Keratinocyte (primary cell): ENCODE measurements around the gene ZFP42. TPM values are rescaled to one million over a fixed set of nuclear protein-coding genes. Genes with fewer than 3 reads are reported as not detected.

ENCODE experiments used
- DNase-seq: peaks from one replicate; pipeline ENCODE4 v3.0.0-alpha.2; 2011; ENCODE audit warnings: low read depth, missing footprints, low spot score
- FAIRE-seq: peaks from 2 replicates; lab custom pipeline; 2011; peaks lifted over from hg19 to GRCh38; lab: Jason Lieb, UNC
- H2AFZ ChIP-seq: 2 replicates; pipeline ENCODE4 v1.6.0; 2012; ENCODE audit warnings: low read length, control low read depth, inconsistent platforms; ENCODE audit not compliant: control insufficient read depth
- H3K27ac ChIP-seq: 2 replicates; pipeline ENCODE4 v1.5.1; 2011; ENCODE audit warnings: low read length; ENCODE audit not compliant: control insufficient read depth, insufficient read depth
- H3K27me3 ChIP-seq: 3 replicates; pipeline ENCODE4 v1.6.0; 2011; ENCODE audit warnings: low read length; ENCODE audit not compliant: control insufficient read depth, insufficient read depth; ENCODE audit errors: extremely low read depth
- H3K36me3 ChIP-seq, 2 experiments: 2 replicates in 1 of 2; 3 replicates in 1 of 2; pipeline ENCODE4 v1.5.1; 2011; ENCODE audit warnings: low read length in 2 of 2, mild to moderate bottlenecking in 1 of 2; ENCODE audit not compliant: control insufficient read depth in 2 of 2, insufficient read depth in 2 of 2; ENCODE audit errors: extremely low read depth in 1 of 2
- H3K4me1 ChIP-seq: 3 replicates; pipeline ENCODE4 v1.5.1; 2011; ENCODE audit warnings: low read length; ENCODE audit not compliant: control insufficient read depth, insufficient read depth; ENCODE audit errors: extremely low read depth
- H3K4me2 ChIP-seq: 3 replicates; pipeline ENCODE4 v1.6.0; 2011; ENCODE audit warnings: low read depth, low read length; ENCODE audit not compliant: control insufficient read depth, insufficient read depth; ENCODE audit errors: extremely low read depth
- H3K4me3 ChIP-seq, 3 experiments: fragments of 200-600 bp in 1 of 3; sonication (generic) in 1 of 3; 2 replicates in 2 of 3; 3 replicates in 1 of 3; pipeline ENCODE4 v1.5.1; 2011 to 2016; ENCODE audit warnings: low read length in 3 of 3, mild to moderate bottlenecking in 3 of 3, control low read depth in 2 of 3, inconsistent platforms in 1 of 3, low read depth in 1 of 3, mixed read lengths in 1 of 3, mixed run types in 1 of 3, moderate library complexity in 1 of 3; ENCODE audit not compliant: control insufficient read depth in 2 of 3, insufficient read depth in 2 of 3; ENCODE audit errors: extremely low read depth in 1 of 3
- H3K79me2 ChIP-seq: 2 replicates; pipeline ENCODE4 v1.6.0; 2012; ENCODE audit warnings: low read length; ENCODE audit not compliant: control insufficient read depth, insufficient read depth
- H3K9ac ChIP-seq: 3 replicates; pipeline ENCODE4 v1.6.0; 2011; ENCODE audit warnings: low read length; ENCODE audit not compliant: control insufficient read depth, insufficient read depth; ENCODE audit errors: extremely low read depth
- H3K9me1 ChIP-seq: 3 replicates; pipeline ENCODE4 v1.6.0; 2011; ENCODE audit warnings: low read length; ENCODE audit not compliant: control insufficient read depth, insufficient read depth; ENCODE audit errors: extremely low read depth
- H3K9me3 ChIP-seq: 2 replicates; pipeline ENCODE4 v1.5.1; 2012; ENCODE audit warnings: low read depth, low read length; ENCODE audit not compliant: control insufficient read depth
- H4K20me1 ChIP-seq: 3 replicates; pipeline ENCODE4 v1.6.0; 2011; ENCODE audit warnings: low read length; ENCODE audit not compliant: control insufficient read depth, insufficient read depth; ENCODE audit errors: extremely low read depth
- EZH2 ChIP-seq: IDR thresholded peaks from one replicate; pipeline ENCODE4 v1.6.1; 2012; ENCODE audit warnings: inconsistent platforms, mild to moderate bottlenecking, low read length, moderate library complexity
- dilution Hi-C: fragments of 300-500 bp; cut with MboI; formaldehyde crosslinking; loops from one replicate; pipeline ENCODE4 v1.7.0; 2020; ENCODE audit warnings: low sequenced_read_pairs; ENCODE audit not compliant: extremely low pct_ligation_motif_present
- polyA minus RNA-seq, 3 experiments: library from RNA; depleted of rRNA, polyadenylated mRNA; stranded (reverse); fragments of >200 nt; gene quantifications; 1 replicate in 1 of 3; 2 replicates in 1 of 3; 3 replicates in 1 of 3; pipeline ENCODE4 v1.2.3, GENCODE V29; 2011
- polyA plus RNA-seq, 5 experiments: library from polyadenylated mRNA; depleted of rRNA in 3 of 5; stranded (reverse) in 3 of 5; stranded (forward) in 1 of 5; unstranded in 1 of 5; fragments of >200 nt; gene quantifications; 1 replicate in 1 of 5; 2 replicates in 3 of 5; 3 replicates in 1 of 5; pipeline versions ENCODE4 v1.2.1 to v1.2.3, GENCODE V29; 2011 to 2012; ENCODE audit warnings: missing spikeins in 2 of 5, low read depth in 1 of 5, low replicate concordance in 1 of 5
- TF ChIP-seq, protein P1 (sequence below), 3 experiments: IDR thresholded peaks in 1 of 3; conservative IDR thresholded peaks in 1 of 3; optimal IDR thresholded peaks in 1 of 3; 2 replicates in 2 of 3; 3 replicates in 1 of 3; pipeline versions ENCODE3 to v1.5.1; 2011; ENCODE audit warnings: low read length in 3 of 3, mild to moderate bottlenecking in 3 of 3, moderate library complexity in 2 of 3, control low read depth in 1 of 3, inconsistent platforms in 1 of 3; ENCODE audit not compliant: insufficient read depth in 2 of 3; ENCODE audit errors: extremely low read depth in 1 of 3

The ZFP42 gene
- polyA plus RNA-seq: 3.1 to 3.4 TPM (median 3.2 TPM) in 3 replicates
- 0.39 TPM for polyA plus RNA-seq (2011; ENCODE audit: low read depth)
- polyA plus RNA-seq (2011; cell fraction: cytosol; rRNA removed): 1.5 and 2.1 TPM in 2 replicates
- polyA plus RNA-seq (2011; cell fraction: nucleus; rRNA removed): 2.4 and 2.5 TPM in 2 replicates
- 0.90 and 2.6 TPM in 2 replicates for polyA plus RNA-seq (2012; ENCODE audit: low replicate concordance)
- polyA minus RNA-seq: 0.92 to 3.0 TPM (median 2.2 TPM) in 3 replicates
- polyA minus RNA-seq (2011; cell fraction: cytosol; rRNA and poly(A)+ RNA removed): 2.3 TPM
- polyA minus RNA-seq (2011; cell fraction: nucleus; rRNA and poly(A)+ RNA removed): 0.74 and 1.6 TPM in 2 replicates

DNA sequence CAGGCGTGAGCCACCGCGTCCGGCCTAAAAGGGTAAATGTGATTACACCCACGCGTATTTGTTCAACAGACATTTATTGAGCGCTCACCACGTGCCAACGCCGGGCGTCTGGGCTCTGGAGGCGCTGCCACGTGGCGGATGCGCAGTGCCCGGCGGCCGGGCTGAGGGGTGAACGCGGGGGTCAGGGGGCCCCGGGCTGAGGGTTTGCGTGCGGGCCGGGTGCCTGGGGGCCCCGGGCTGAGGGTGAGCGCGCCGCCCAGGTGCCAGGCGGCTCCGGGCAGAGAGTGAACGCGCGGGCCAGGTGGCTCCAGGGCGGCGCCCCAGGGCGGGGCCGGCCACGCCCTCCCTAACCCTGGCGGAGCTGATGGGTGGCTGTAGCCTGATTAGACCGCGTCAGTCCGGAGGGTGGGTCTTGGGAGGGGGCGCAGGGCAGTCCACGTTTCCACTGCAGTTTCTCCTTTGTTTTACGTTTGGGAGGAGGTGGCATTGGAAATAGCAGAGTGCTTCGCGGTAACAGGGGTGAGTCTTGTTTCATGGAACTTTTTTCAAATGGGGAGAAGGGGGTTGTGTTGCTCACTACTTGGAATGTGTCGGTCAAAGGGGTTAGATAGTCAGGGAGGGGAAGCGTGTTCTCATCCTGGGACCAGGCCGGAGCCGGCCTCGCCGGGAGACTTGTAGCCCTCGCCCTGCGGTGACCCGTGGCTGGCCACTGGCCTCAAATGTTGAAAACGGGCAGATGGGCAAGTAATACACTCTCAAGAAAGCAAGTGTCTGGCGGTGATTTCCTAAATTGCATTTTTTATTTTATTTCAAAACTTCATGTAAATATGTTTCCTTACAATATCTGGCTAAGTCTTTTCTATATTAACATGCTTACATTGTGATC lies at the start of gene ZFP42:
ZFP42 (plus strand) TSS at position 450 of the 886 bp plus-strand sequence. CDS start 7,037 bp downstream, outside the sequence.
- peak within 1 kb of the TSS in 1 of 3 experiments; percentile 35 for H3K4me3 ChIP-seq
- no peak within 1 kb of the TSS for H2AFZ ChIP-seq
- no peak for DNase-seq
- no peaks in the 10 kb centered on the region for H3K36me3 ChIP-seq
- no peaks in the 10 kb centered on the region for H3K9me3 ChIP-seq
- dilution Hi-C loops: no loop called here
- H3K79me2 ChIP-seq: no peaks in the 10 kb centered on the region
- no peaks in the 10 kb centered on the region for H3K27me3 ChIP-seq
- H3K27ac ChIP-seq: no peak within 1 kb of the TSS
- H3K4me2 ChIP-seq: no peak within 1 kb of the TSS
- no peak for FAIRE-seq
- TF ChIP-seq, protein P1, sequence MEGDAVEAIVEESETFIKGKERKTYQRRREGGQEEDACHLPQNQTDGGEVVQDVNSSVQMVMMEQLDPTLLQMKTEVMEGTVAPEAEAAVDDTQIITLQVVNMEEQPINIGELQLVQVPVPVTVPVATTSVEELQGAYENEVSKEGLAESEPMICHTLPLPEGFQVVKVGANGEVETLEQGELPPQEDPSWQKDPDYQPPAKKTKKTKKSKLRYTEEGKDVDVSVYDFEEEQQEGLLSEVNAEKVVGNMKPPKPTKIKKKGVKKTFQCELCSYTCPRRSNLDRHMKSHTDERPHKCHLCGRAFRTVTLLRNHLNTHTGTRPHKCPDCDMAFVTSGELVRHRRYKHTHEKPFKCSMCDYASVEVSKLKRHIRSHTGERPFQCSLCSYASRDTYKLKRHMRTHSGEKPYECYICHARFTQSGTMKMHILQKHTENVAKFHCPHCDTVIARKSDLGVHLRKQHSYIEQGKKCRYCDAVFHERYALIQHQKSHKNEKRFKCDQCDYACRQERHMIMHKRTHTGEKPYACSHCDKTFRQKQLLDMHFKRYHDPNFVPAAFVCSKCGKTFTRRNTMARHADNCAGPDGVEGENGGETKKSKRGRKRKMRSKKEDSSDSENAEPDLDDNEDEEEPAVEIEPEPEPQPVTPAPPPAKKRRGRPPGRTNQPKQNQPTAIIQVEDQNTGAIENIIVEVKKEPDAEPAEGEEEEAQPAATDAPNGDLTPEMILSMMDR (optimal IDR thresholded peaks at IDR 0.05 in 1 of 3, IDR thresholded peaks at IDR 0.05 in 1 of 3, conservative IDR thresholded peaks at IDR 0.05 in 1 of 3; ENCODE audit: extremely low read depth in 1 of 3, insufficient read depth in 2 of 3, low read length in 3 of 3): no peak
- no peak for TF ChIP-seq EZH2
- H3K9me1 ChIP-seq: no peaks in the 10 kb centered on the region
- no peaks in the 10 kb centered on the region for H3K4me1 ChIP-seq
- H4K20me1 ChIP-seq: no peaks in the 10 kb centered on the region
- peak within 1 kb of the TSS; percentile 28 for H3K9ac ChIP-seq

DNA sequence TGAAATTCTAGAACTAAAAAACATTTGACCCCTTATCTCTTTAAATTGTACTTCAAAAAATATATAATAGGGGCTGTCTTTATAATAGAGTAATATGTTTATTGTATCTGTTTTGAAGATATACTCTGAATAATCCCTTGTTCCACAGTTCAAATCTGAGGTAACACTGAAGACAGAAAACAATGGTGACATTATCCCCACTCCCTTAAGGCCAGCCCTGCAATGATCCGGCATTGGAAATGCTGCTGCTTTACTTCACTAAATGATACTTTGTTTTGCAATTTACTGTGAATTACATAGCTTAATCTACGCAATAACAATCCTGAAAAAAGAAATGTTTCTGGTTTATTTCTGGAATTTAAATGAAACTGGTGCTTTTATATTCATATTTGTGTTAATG lies 34.4 kb upstream of the ZFP42 start:
- FAIRE-seq: no peak

More for the DNA sequence above, 34.4 kb upstream of the ZFP42 start:
- Histone ChIP-seq H3K9me3 (no peaks in the 10 kb centered on the region), H3K27ac (no peak overlapping the region), H3K4me1 (no peaks in the 10 kb centered on the region), H3K9ac (no peak overlapping the region), H2AFZ (no peak overlapping the region), H3K9me1 (no peaks in the 10 kb centered on the region), H3K27me3 (no peaks in the 10 kb centered on the region), H3K79me2 (no peaks in the 10 kb centered on the region), H3K4me3 (no peak overlapping the region), H3K4me2 (no peak overlapping the region), H4K20me1 (no peaks in the 10 kb centered on the region), H3K36me3 (no peaks in the 10 kb centered on the region)
- dilution Hi-C loops: no loop called here
- TF ChIP-seq, protein P1 (optimal IDR thresholded peaks at IDR 0.05 in 1 of 3, IDR thresholded peaks at IDR 0.05 in 1 of 3, conservative IDR thresholded peaks at IDR 0.05 in 1 of 3; ENCODE audit: extremely low read depth in 1 of 3, insufficient read depth in 2 of 3, low read length in 3 of 3): no peak
- no peak for TF ChIP-seq EZH2
- no peak for DNase-seq
